Activated CD4-positive, alpha-beta T cell treated with anti-CD3 and anti-CD28 coated beads, Interleukin-2, amount 50 U/mL, for 4 hours (primary cell): ENCODE data around the gene FBLN1.

Experiments
- DNase-seq, 2 experiments: peaks; one replicate each; pipeline ENCODE4 v3.0.0-alpha.2; 2020

FBLN1 gene

GRCh38 chr22:45574069-45574703, 71.5 kb downstream of the FBLN1 start:
- DNase-seq = no peak

GRCh38 chr22:45575173-45575572, 72.5 kb downstream of the FBLN1 start:
- no peak for DNase-seq

DNA sequence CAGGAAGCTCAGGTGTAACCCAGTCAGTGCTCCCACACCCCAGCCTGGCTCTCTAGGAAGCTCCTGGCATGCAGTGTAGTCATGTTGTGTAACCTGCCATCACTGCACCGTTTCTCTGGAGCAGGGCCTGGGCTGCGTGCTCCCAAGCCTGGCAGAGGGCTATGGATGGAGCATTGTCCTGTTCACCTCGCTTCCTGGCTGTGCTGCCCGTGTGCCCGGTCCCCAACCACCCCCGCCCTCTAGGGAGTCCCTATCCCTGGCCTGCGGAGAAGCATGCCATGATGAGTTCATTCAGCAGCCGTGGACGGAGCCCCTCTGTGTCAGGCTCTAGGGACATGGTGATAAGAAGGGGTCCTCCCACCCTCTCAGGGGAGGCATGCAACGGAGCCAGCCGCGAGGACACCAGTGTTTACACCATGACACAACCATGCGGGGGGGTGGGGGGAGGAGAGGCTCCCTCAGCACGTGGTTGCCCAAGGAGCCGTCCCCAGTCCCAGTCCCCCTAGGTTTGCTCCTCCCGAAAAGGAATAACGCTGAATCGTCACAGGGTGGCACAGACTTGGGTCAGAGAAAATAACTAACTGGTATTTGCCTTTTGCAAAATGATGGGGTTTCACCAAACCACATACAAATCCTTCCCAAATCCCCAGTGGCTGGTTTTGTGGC, 73.1 kb downstream of the FBLN1 start:
- DNase-seq = no peak

- no peak for DNase-seq
Observed at GRCh38 chr22:45576273-45576625, 73.6 kb downstream of the FBLN1 start.

DNA sequence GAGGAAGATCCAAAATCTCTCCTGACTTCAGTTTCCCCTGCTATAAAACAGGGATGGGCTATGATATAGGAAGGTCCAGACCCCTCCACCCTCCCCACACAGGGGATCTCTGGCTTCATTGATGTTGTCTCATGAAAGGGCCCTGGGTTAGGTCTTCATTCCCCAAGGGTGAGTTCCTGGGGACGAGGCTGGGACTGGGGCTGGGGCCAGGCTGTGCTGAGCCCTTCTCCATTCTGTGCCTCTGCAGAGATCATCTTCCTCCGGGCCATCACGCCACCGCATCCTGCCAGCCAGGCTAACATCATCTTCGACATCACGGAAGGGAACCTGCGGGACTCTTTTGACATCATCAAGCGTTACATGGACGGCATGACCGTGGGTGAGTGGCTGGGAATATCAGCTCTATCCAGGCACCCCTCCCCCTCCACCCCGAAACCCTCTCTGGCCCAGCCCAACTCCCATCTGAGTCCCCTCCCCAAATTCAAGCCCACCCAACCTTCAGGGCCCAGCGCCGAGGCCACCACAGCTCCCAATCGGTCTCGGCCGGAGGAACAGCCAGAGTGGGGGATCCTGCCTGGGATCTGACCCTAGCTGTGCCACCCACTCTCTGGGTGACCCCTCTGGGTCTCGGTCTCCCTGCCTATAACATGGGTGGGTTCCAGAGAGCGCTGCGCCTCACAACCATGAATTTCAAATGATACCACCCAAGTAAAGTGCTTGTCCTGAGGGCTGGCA, 74.2 kb downstream of the FBLN1 start:
- DNase-seq = no peak

DNA sequence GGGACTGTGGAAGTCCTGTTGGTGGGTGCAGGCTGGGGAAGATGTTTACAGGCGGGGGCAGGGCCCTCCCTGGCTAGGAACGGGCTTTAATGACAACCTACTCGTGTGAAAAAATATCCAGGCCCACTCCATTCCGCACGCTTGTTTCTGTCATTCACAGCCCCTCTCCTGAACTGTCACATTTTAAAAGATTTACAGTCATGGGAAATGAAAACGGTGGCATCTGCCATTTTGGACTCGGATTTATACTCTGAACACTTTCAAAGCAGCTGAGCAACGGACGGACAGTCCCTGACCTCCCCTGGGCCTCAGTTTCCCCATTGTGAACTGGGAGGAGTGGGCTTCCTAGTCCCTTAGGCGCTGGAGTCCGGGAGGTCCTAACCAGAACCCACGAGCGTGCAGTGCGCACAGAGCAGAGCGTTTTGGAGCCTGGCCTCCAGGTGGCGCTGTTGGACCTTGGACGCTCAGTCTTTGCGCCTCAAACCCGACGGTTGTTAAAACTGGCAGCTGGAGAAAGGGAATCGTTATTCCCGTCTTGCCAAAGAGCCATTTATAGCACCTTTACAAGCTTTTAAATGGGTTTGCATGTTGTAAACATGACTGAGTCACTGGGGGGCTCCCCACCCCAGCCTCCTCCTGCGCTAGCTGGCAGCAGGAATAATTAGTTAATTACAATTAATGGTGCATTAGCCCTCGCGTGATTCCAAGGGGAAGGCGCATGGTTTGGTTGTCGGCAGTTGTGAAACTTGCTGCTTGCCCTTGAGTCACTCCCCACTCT, 75.3 kb downstream of the FBLN1 start:
- DNase-seq = peak; percentile 64 to 66

DNA sequence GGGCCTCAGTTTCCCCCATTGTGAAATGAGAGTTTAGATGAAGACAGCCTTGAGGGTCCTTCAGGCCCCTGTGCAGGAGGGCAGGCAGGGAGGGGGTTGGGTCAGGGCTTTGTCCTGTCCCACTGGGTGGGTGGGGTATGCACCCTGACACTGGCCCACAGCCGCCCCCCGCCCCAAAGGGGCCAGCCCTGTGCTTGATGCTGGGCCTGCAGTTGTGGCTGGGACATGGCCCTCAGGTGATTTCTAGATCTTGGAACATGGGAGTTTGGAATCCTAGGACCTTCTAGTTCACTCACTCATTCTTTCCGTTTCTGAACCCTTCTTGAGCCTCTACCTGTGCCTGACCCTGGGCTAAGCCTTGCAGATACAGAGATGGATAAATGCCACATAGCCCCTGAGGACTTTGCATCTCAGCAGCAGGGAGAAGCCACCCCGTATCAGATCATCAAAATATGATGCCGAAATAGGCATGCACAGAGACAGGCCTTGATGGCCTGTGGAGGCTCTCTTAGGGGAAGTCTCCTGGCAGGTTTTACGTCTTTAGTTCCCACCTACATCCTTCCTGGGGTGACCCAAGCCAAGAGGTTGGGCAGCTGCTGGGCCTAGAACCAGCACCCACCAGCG, 76.0 kb downstream of the FBLN1 start:
- no peak for DNase-seq

DNA sequence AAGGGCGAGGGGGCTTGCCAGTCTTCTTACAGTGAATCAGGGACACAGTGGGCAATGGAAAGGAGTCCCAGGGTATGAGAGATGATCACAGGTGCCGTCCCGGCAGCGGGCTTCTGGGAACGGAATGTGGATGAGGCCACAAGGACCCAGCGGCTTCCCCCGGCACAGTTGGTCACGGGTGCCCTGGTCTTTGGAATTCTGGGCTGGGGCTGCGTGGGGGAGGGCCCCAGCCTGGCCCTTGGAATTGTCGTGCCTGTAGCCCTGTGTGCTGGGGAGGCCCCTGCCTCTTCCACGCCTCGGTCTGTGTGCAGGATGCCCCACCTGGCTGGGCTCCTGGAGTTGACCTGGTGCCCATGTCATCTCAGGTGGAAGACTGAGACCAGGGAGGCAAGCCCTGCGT, 76.6 kb downstream of the FBLN1 start:
- no peak for DNase-seq

DNA sequence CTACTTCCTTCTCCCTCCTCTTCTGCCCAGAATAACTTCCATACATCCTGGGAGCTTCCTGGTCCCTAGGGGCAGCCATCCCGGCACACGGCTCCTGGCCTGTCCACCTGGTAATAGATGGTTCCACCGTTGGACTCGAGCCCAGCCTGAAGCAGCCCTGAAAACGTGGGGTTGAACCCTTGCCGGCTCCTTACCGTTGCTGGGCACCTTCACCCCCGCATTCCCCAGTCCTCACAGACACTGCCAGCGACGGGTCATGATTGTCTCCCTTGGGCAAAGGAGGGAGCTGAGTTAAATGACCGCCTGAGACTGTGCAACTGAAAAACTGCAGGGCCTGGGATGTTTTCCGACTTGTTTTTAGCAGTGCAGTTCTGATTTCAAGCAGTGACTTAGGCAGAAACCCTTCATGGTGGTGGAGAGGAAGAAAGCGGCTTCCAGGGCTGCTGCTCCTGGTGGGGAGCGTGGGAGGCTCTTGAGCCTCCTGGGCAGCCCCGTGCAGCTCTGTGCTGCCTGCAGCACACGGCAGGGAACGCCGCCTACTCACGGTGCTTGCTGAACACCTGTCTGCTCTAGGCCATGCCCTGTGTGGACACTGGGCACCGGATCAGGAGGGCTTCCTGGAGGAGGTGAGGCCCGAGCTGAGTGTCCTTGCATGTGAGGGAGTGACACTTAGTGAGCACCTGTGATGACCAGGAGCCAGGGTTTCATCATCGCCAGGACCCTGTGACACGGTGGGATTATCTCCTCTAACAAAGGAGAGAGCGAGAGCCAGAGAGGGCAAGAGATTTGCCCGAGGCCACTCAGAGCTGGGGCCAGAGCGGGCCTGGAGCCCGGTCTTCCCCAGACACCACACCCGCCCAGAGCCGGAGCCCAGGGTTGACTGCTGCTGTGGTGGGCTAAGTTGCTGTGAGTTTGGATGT, 77.4 kb downstream of the FBLN1 start:
- no peak for DNase-seq

GRCh38 chr22:45580726-45581381, 78.2 kb downstream of the FBLN1 start:
- DNase-seq = no peak

DNA sequence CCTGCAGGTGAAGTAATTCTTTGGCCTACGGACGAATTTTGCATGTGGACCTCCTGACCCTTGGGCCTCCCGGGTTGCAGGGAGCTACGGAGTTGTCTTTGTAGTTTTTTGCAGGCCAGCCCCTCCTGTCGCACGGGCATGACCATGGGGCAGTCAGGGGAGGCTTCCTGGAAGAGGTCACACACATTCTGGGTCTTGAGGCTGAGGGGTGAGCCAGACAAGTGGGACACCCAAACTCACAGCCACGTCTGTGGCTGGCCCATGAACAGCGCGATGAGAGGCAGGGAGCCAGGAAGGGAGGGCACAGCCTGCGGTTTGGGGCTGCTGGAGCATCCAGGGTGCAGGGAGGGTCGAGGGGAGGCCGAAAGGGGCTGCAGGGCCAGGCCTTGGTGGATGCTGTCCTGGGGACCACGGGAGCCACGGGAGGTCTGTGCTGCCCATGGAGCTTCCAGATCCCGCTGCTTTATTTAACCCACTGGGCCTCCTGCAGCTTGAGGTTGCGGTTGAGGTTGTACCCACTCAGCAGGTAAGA, 78.9 kb downstream of the FBLN1 start:
- DNase-seq = no peak

DNA sequence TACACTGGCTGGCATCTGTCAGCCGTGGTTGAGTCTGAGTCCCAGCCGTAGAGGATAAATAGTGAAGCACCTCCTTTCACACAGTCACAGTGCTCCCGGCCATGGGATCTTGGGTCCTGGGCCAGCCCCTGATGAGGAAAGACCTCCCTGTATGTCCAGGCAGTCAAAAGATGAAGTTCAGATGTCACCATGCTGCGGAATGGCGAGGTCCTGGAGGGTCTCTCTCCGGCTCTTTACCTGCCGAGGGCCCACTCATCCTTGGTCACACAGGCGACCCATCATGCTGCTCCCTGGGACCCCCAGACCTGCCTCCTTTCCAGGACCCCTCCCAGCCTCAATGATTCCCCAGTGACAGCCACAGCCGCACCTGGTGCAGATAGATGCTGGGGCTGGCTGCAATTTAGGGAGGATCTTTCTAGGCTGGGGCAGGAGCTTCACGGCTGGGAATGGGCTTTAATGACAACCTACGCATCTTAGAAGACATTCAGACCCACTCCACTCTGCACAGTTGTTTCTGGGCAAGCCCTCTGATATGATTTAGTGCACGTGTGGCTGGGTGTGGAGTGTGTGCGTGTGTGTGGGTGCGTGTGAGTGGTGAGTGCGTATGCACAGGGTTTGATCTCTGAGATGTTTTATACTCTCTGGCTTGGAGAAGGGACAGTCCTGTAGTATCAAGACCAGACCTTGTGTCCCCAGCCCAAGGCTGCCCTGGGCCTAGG, 79.7 kb downstream of the FBLN1 start:
- no peak for DNase-seq

- DNase-seq = no peak
Observed at GRCh38 chr22:45582955-45583320, 80.3 kb downstream of the FBLN1 start.

- DNase-seq = no peak
Observed at GRCh38 chr22:45583504-45583903, 80.8 kb downstream of the FBLN1 start.

- DNase-seq = no peak
Observed at GRCh38 chr22:45584121-45584570, 81.5 kb downstream of the FBLN1 start.

GRCh38 chr22:45584621-45585436, 82.1 kb downstream of the FBLN1 start:
- no peak for DNase-seq

- no peak for DNase-seq
Observed at GRCh38 chr22:45585437-45585755, 82.7 kb downstream of the FBLN1 start.

- DNase-seq = no peak
Observed at GRCh38 chr22:45585946-45586540, 83.4 kb downstream of the FBLN1 start.
